Osteoblast (primary cell): ENCODE data around the gene SLC25A39. TPM values are rescaled to one million over a fixed set of nuclear protein-coding genes. Genes with fewer than 3 reads are reported as not detected.
A peak's percentile ranks its signal among the peaks of the same experiment; 100 is the strongest.
"Not testable (repeated sequence)": the region's sequence is repeated elsewhere in the genome, so short reads cannot be mapped to it uniquely, and the experiment has no call there.

ENCODE experiments used
- DNase-seq: peaks from one replicate; pipeline ENCODE4 v3.0.0; 2011; ENCODE audit warnings: low spot score, mixed read lengths; ENCODE audit not compliant: insufficient read length; ENCODE audit errors: missing footprints
- H2AFZ ChIP-seq: 2 replicates; pipeline ENCODE4 v1.6.0; 2011; ENCODE audit warnings: mild to moderate bottlenecking, low read length
- H3K27ac ChIP-seq: 2 replicates; pipeline ENCODE4 v1.5.1; 2011; ENCODE audit warnings: mild to moderate bottlenecking, low read depth, low read length, moderate library complexity
- H3K27me3 ChIP-seq: 2 replicates; pipeline ENCODE4 v1.6.0; 2012; ENCODE audit warnings: mild to moderate bottlenecking, control low read depth, inconsistent platforms, low read length, moderate library complexity; ENCODE audit not compliant: insufficient read depth
- H3K36me3 ChIP-seq: 2 replicates; pipeline ENCODE4 v1.5.1; 2011; ENCODE audit warnings: mild to moderate bottlenecking, low read length, control low read depth, moderate library complexity; ENCODE audit not compliant: insufficient read depth
- H3K4me1 ChIP-seq: 2 replicates; pipeline ENCODE4 v1.5.1; 2011; ENCODE audit warnings: mild to moderate bottlenecking, low read length, control low read depth, moderate library complexity; ENCODE audit not compliant: insufficient read depth
- H3K4me2 ChIP-seq: 2 replicates; pipeline ENCODE4 v1.6.0; 2011; ENCODE audit warnings: mild to moderate bottlenecking, low read length; ENCODE audit not compliant: insufficient read depth
- H3K4me3 ChIP-seq: fragments of 200-600 bp; sonication (generic); 3 replicates; pipeline ENCODE4 v1.5.1; 2012; ENCODE audit warnings: mild to moderate bottlenecking, low read length, inconsistent platforms; ENCODE audit not compliant: insufficient read depth
- H3K79me2 ChIP-seq: 2 replicates; pipeline ENCODE4 v1.6.0; 2012; ENCODE audit warnings: mild to moderate bottlenecking, low read length, control low read depth, inconsistent platforms; ENCODE audit not compliant: insufficient read depth
- H3K9me3 ChIP-seq: 2 replicates; pipeline ENCODE4 v1.5.1; 2011; ENCODE audit warnings: low read depth, low read length, control low read depth
- H4K20me1 ChIP-seq: 2 replicates; pipeline ENCODE4 v1.6.0; 2012; ENCODE audit warnings: mild to moderate bottlenecking, low read length, control low read depth; ENCODE audit not compliant: insufficient read depth
- CTCF ChIP-seq: IDR thresholded peaks from 2 replicates; pipeline ENCODE4 v1.5.1; 2011; ENCODE audit warnings: mild to moderate bottlenecking, low read depth, low read length, moderate library complexity; ENCODE audit errors: extremely low read depth
- total RNA-seq: library from RNA; depleted of rRNA; stranded (reverse); fragments of >200 nt; gene quantifications from 2 replicates; pipeline ENCODE4 v1.2.3, GENCODE V29; 2012

Gene SLC25A39
- total RNA-seq, 1 donor, result 60.1 TPM

- no peaks in the 10 kb centered on the region for H3K79me2 ChIP-seq
- H3K4me1 ChIP-seq, result peaks cover 8% of the 10 kb centered on the region
- no peak overlapping the region for H3K27ac ChIP-seq
- TF ChIP-seq CTCF, result peak; percentile 86
- no peaks in the 10 kb centered on the region for H4K20me1 ChIP-seq
- peaks cover 6% of the 10 kb centered on the region for H3K27me3 ChIP-seq
- H3K4me2 ChIP-seq, result no peak overlapping the region
- no peaks in the 10 kb centered on the region for H3K36me3 ChIP-seq
- peak; percentile 86 for DNase-seq
- no peak overlapping the region for H3K4me3 ChIP-seq
- no peaks in the 10 kb centered on the region for H3K9me3 ChIP-seq
- peak overlapping the region; percentile 34 for H2AFZ ChIP-seq
Observed at GRCh38 chr17:44331249-44331760, 6.7 kb upstream of the SLC25A39 start.

GRCh38 chr17:44330263-44330662 is 5.6 kb upstream of the SLC25A39 start:
- peaks cover 13% of the 10 kb centered on the region for H3K4me1 ChIP-seq
- H3K4me3 ChIP-seq, DNase-seq, H3K4me2 ChIP-seq, H4K20me1 ChIP-seq, H3K36me3 ChIP-seq, H3K79me2 ChIP-seq, H3K27me3 ChIP-seq, H2AFZ ChIP-seq, H3K9me3 ChIP-seq, H3K27ac ChIP-seq: not testable (repeated sequence)

GRCh38 chr17:44329516-44329915 is 4.9 kb upstream of the SLC25A39 start:
- H3K4me1 ChIP-seq, result peaks cover 13% of the 10 kb centered on the region
- H3K4me2 ChIP-seq, H4K20me1 ChIP-seq: not testable (repeated sequence)

GRCh38 chr17:44327715-44328449 is 3.3 kb upstream of the SLC25A39 start:
- H3K9me3 ChIP-seq, result no peaks in the 10 kb centered on the region
- no peak for TF ChIP-seq CTCF
- H2AFZ ChIP-seq, result peak overlapping the region; percentile 49

More at GRCh38 chr17:44329516-44329915, 4.9 kb upstream of the SLC25A39 start:
- H3K36me3 ChIP-seq, DNase-seq, H3K27ac ChIP-seq, H2AFZ ChIP-seq, H3K79me2 ChIP-seq, H3K4me3 ChIP-seq, H3K9me3 ChIP-seq, H3K27me3 ChIP-seq: not testable (repeated sequence)

GRCh38 chr17:44326861-44327444 is 2.3 kb upstream of the SLC25A39 start:
- peak overlapping the region; percentile 49 for H3K4me3 ChIP-seq
- H3K4me2 ChIP-seq, result peak overlapping the region; percentile 64

More at GRCh38 chr17:44327715-44328449, 3.3 kb upstream of the SLC25A39 start:
- no peak for DNase-seq
- H3K36me3 ChIP-seq, result no peaks in the 10 kb centered on the region
- no peak overlapping the region for H3K27ac ChIP-seq
- peaks cover 13% of the 10 kb centered on the region for H3K79me2 ChIP-seq
- H4K20me1 ChIP-seq, result peaks cover 6% of the 10 kb centered on the region
- no peak overlapping the region for H3K4me3 ChIP-seq
- peaks cover 13% of the 10 kb centered on the region for H3K4me1 ChIP-seq
- no peaks in the 10 kb centered on the region for H3K27me3 ChIP-seq
- H3K4me2 ChIP-seq, result no peak overlapping the region

More at GRCh38 chr17:44326861-44327444, 2.3 kb upstream of the SLC25A39 start:
- TF ChIP-seq CTCF, result no peak
- Histone ChIP-seq H3K27me3 (no peaks in the 10 kb centered on the region), H3K27ac (peak overlapping the region; percentile 36), H3K4me1 (peaks cover 13% of the 10 kb centered on the region), H3K79me2 (peaks cover 15% of the 10 kb centered on the region), H3K9me3 (no peaks in the 10 kb centered on the region), H3K36me3 (peaks cover 3% of the 10 kb centered on the region), H4K20me1 (peaks cover 11% of the 10 kb centered on the region), H2AFZ (peak overlapping the region; percentile 56)
- DNase-seq, result peak; percentile 99
